Activated CD8-positive, alpha-beta memory T cell treated with anti-CD3 and anti-CD28 coated beads, Interleukin-2, amount 10 ng/mL, durations not matched to agents 7 days and 5 days (primary cell): ENCODE measurements around the gene TAGLN. TPM values are rescaled to one million over a fixed set of nuclear protein-coding genes. Genes with fewer than 3 reads are reported as not detected.
A peak's percentile ranks its signal among the peaks of the same experiment; 100 is the strongest.
"Not testable (repeated sequence)": the region's sequence is repeated elsewhere in the genome, so short reads cannot be mapped to it uniquely, and the experiment has no call there.

Source experiments
- ATAC-seq: fragments of 150-1000 bp; cut with Tn5 transposase; one replicate; pipeline ENCODE4 v1.10.0; 2021; ENCODE audit warnings: moderate library complexity
- CTCF ChIA-PET: fragments of 350-600 bp; sonication (Branson Sonifier 250); formaldehyde crosslinking; loops from one replicate; lab custom pipeline; 2021; ENCODE audit warnings: antibody characterized with exemption; lab: Charles Lee
- DNase-seq: peaks from one replicate; pipeline ENCODE4 v3.0.0-alpha.2; 2020
- H3K27ac Mint-ChIP-seq: one replicate; pipeline ENCODE4 v1.8.0; 2021; ENCODE audit warnings: mild to moderate bottlenecking, mixed read lengths
- H3K27me3 Mint-ChIP-seq: one replicate; pipeline ENCODE4 v1.8.0; 2021; ENCODE audit warnings: mixed read lengths
- H3K36me3 Mint-ChIP-seq: one replicate; pipeline ENCODE4 v1.8.0; 2021; ENCODE audit warnings: mild to moderate bottlenecking, mixed read lengths
- H3K4me1 Mint-ChIP-seq: one replicate; pipeline ENCODE4 v1.8.0; 2021; ENCODE audit warnings: mixed read lengths
- H3K4me3 Mint-ChIP-seq: one replicate; pipeline ENCODE4 v1.8.0; 2021; ENCODE audit warnings: mild to moderate bottlenecking, moderate library complexity, mixed read lengths
- H3K9me3 Mint-ChIP-seq: one replicate; pipeline ENCODE4 v1.8.0; 2022; ENCODE audit warnings: low read depth, mixed read lengths
- total RNA-seq, 2 experiments: library from RNA; stranded (reverse); gene quantifications; one replicate each; pipeline ENCODE4 v1.2.3, GENCODE V29; 2021

The TAGLN gene
- total RNA-seq, 2 experiments from 2014 or later: 2.3 to 2.7 TPM

GRCh38 chr11:117202386-117203068, 3.4 kb downstream of the TAGLN start:
- Mint-ChIP-seq H3K9me3 (no peaks in the 10 kb centered on the region), H3K27me3 (no peaks in the 10 kb centered on the region), H3K36me3 (peaks cover 7% of the 10 kb centered on the region), H3K27ac (no peak overlapping the region), H3K4me3 (no peak overlapping the region), H3K4me1 (no peaks in the 10 kb centered on the region)
- ATAC-seq (no peak), DNase-seq (no peak)
- CTCF ChIA-PET: interaction anchor here (0.7 to 1.7 kb wide), 4 partner anchors 8 to 28 kb away, joined by 3 to 4 read pairs (median 4); no protein-coding TSS in a partner anchor

- Mint-ChIP-seq H3K36me3 (peaks cover 7% of the 10 kb centered on the region), H3K27me3 (no peaks in the 10 kb centered on the region), H3K4me3 (no peak overlapping the region), H3K9me3 (no peaks in the 10 kb centered on the region), H3K27ac (no peak overlapping the region), H3K4me1 (no peaks in the 10 kb centered on the region)
- ATAC-seq (no peak), DNase-seq (no peak)
- CTCF ChIA-PET: interaction anchor here (0.7 to 1.0 kb wide), 2 partner anchors 24 to 27 kb away, joined by 3 to 4 read pairs; no protein-coding TSS in a partner anchor
These were observed 3.9 kb downstream of the TAGLN start for GRCh38 chr11:117203069-117203407.

GRCh38 chr11:117204283-117205080, 5.3 kb downstream of the TAGLN start:
- no peak for DNase-seq

GRCh38 chr11:117205211-117205818, 6.1 kb downstream of the TAGLN start:
- no peak for ATAC-seq
- no peak for DNase-seq
- Mint-ChIP-seq H3K36me3 (peaks cover 7% of the 10 kb centered on the region), H3K4me3 (no peak overlapping the region), H3K9me3 (no peaks in the 10 kb centered on the region), H3K27ac (no peak overlapping the region), H3K4me1 (no peaks in the 10 kb centered on the region), H3K27me3 (no peaks in the 10 kb centered on the region)
- CTCF ChIA-PET: no interaction called here

More at GRCh38 chr11:117204283-117205080, 5.3 kb downstream of the TAGLN start:
- Mint-ChIP-seq H3K27ac (no peak overlapping the region), H3K4me3 (no peak overlapping the region), H3K9me3 (no peaks in the 10 kb centered on the region), H3K4me1 (no peaks in the 10 kb centered on the region), H3K36me3 (peaks cover 7% of the 10 kb centered on the region), H3K27me3 (no peaks in the 10 kb centered on the region)
- CTCF ChIA-PET: no interaction called here
- ATAC-seq: no peak

- H3K9me3 Mint-ChIP-seq, H3K27ac Mint-ChIP-seq, ATAC-seq, H3K4me1 Mint-ChIP-seq, DNase-seq, H3K36me3 Mint-ChIP-seq, CTCF ChIA-PET, H3K4me3 Mint-ChIP-seq, H3K27me3 Mint-ChIP-seq: not testable (repeated sequence)
These were observed 6.9 kb downstream of the TAGLN start for GRCh38 chr11:117206111-117206510.

- H3K4me1 Mint-ChIP-seq, H3K36me3 Mint-ChIP-seq, H3K27ac Mint-ChIP-seq, ATAC-seq, CTCF ChIA-PET, H3K9me3 Mint-ChIP-seq, DNase-seq, H3K4me3 Mint-ChIP-seq, H3K27me3 Mint-ChIP-seq: not testable (repeated sequence)
These were observed 7.7 kb downstream of the TAGLN start for GRCh38 chr11:117206859-117207258.

GRCh38 chr11:117207481-117207880, 8.3 kb downstream of the TAGLN start:
- H3K27ac Mint-ChIP-seq, H3K9me3 Mint-ChIP-seq, DNase-seq, CTCF ChIA-PET, H3K4me3 Mint-ChIP-seq, ATAC-seq, H3K27me3 Mint-ChIP-seq, H3K4me1 Mint-ChIP-seq: not testable (repeated sequence)
- peaks cover 12% of the 10 kb centered on the region for H3K36me3 Mint-ChIP-seq

GRCh38 chr11:117208710-117209109, 9.5 kb downstream of the TAGLN start:
- H3K4me3 Mint-ChIP-seq, H3K4me1 Mint-ChIP-seq, H3K9me3 Mint-ChIP-seq, ATAC-seq, CTCF ChIA-PET, H3K27ac Mint-ChIP-seq, DNase-seq, H3K27me3 Mint-ChIP-seq: not testable (repeated sequence)
- peaks cover 20% of the 10 kb centered on the region for H3K36me3 Mint-ChIP-seq

GRCh38 chr11:117209351-117210125, 10.4 kb downstream of the TAGLN start:
- DNase-seq, H3K27ac Mint-ChIP-seq, CTCF ChIA-PET, H3K9me3 Mint-ChIP-seq, H3K4me1 Mint-ChIP-seq, ATAC-seq, H3K27me3 Mint-ChIP-seq, H3K4me3 Mint-ChIP-seq: not testable (repeated sequence)
- peaks cover 25% of the 10 kb centered on the region for H3K36me3 Mint-ChIP-seq

GRCh38 chr11:117210620-117211019, 11.4 kb downstream of the TAGLN start:
- Mint-ChIP-seq H3K4me3 (no peak overlapping the region), H3K27ac (no peak overlapping the region), H3K27me3 (no peaks in the 10 kb centered on the region), H3K9me3 (no peaks in the 10 kb centered on the region), H3K36me3 (peaks cover 23% of the 10 kb centered on the region), H3K4me1 (no peaks in the 10 kb centered on the region)
- no peak for DNase-seq
- ATAC-seq: no peak
- CTCF ChIA-PET: interaction anchor here (1.0 to 1.9 kb wide), 5 partner anchors 8 to 31 kb away, joined by 3 to 9 read pairs (median 4); no protein-coding TSS in a partner anchor

GRCh38 chr11:117212697-117213355, 13.7 kb downstream of the TAGLN start:
- Mint-ChIP-seq H3K27me3 (no peaks in the 10 kb centered on the region), H3K4me3 (no peak overlapping the region), H3K9me3 (no peaks in the 10 kb centered on the region), H3K4me1 (peaks cover 8% of the 10 kb centered on the region), H3K36me3 (peaks cover 35% of the 10 kb centered on the region), H3K27ac (no peak overlapping the region)
- DNase-seq (no peak), ATAC-seq (no peak)
- CTCF ChIA-PET: no interaction called here

- no peaks in the 10 kb centered on the region for H3K27me3 Mint-ChIP-seq
These were observed 15.4 kb downstream of the TAGLN start for GRCh38 chr11:117214404-117215110.

More at GRCh38 chr11:117214404-117215110, 15.4 kb downstream of the TAGLN start:
- Mint-ChIP-seq H3K4me1 (peaks cover 8% of the 10 kb centered on the region), H3K4me3 (no peak overlapping the region), H3K36me3 (peaks cover 47% of the 10 kb centered on the region), H3K9me3 (no peaks in the 10 kb centered on the region), H3K27ac (peak overlapping the region; percentile 8)
- ATAC-seq: no peak
- CTCF ChIA-PET: interaction anchor here (0.6 to 1.1 kb wide), 3 partner anchors 34 to 154 kb away, joined by 3 to 4 read pairs (median 3); no protein-coding TSS in a partner anchor
- DNase-seq: no peak
